Neural crest cell (in vitro differentiated cells): ENCODE data around the gene FBXO27. TPM values are rescaled to one million over a fixed set of nuclear protein-coding genes. Genes with fewer than 3 reads are reported as not detected.

Experiments used
- DNase-seq: peaks from one replicate; pipeline ENCODE4 v3.0.0; 2021; ENCODE audit warnings: low read depth, mixed read lengths, low spot score
- H3K27ac Mint-ChIP-seq: one replicate; pipeline ENCODE4 v1.8.0; 2021; ENCODE audit warnings: mild to moderate bottlenecking, mixed read lengths; ENCODE audit not compliant: unreplicated experiment
- H3K27me3 Mint-ChIP-seq: 2 replicates; pipeline ENCODE4 v1.8.0; 2021; ENCODE audit warnings: low read depth, mild to moderate bottlenecking, mixed read lengths
- H3K36me3 Mint-ChIP-seq: 2 replicates; pipeline ENCODE4 v1.8.0; 2021; ENCODE audit warnings: low read depth, mild to moderate bottlenecking, mixed read lengths
- H3K4me1 Mint-ChIP-seq: 2 replicates; pipeline ENCODE4 v1.8.0; 2021; ENCODE audit warnings: mixed read lengths
- H3K4me3 Mint-ChIP-seq: one replicate; pipeline ENCODE4 v1.8.0; 2021; ENCODE audit warnings: mild to moderate bottlenecking, mixed read lengths
- H3K9me3 Mint-ChIP-seq: 2 replicates; pipeline ENCODE4 v1.8.0; 2021; ENCODE audit warnings: mixed read lengths
- CTCF ChIP-seq: fragments of 200-600 bp; sonication (generic); conservative IDR thresholded peaks from 2 replicates; pipeline ENCODE4 v1.5.0; 2021; ENCODE audit warnings: antibody characterized with exemption, mild to moderate bottlenecking
- total RNA-seq: library from RNA; stranded (reverse); gene quantifications from 2 replicates; pipeline ENCODE4 v1.2.1, GENCODE V29; 2021

FBXO27 gene
- total RNA-seq, 1 donor from 2014 or later = 6.8 TPM

- Mint-ChIP-seq H3K9me3 (no peaks in the 10 kb centered on the region), H3K4me3 (peak overlapping the region; percentile 72), H3K27ac (no peak overlapping the region), H3K36me3 (peaks cover 3% of the 10 kb centered on the region), H3K27me3 (peaks cover 39% of the 10 kb centered on the region), H3K4me1 (no peaks in the 10 kb centered on the region)
- no peak for DNase-seq
- no peak for TF ChIP-seq CTCF
Observed at GRCh38 chr19:39030854-39031367, 1.4 kb downstream of the FBXO27 start.

GRCh38 chr19:39024875-39025641, 7.3 kb downstream of the FBXO27 start:
- Mint-ChIP-seq H3K9me3 (no peaks in the 10 kb centered on the region), H3K4me3 (no peak overlapping the region), H3K4me1 (no peaks in the 10 kb centered on the region), H3K36me3 (peaks cover 3% of the 10 kb centered on the region), H3K27me3 (peaks cover 5% of the 10 kb centered on the region), H3K27ac (no peak overlapping the region)
- DNase-seq = no peak
- no peak for TF ChIP-seq CTCF

- Mint-ChIP-seq H3K9me3 (no peaks in the 10 kb centered on the region), H3K4me3 (no peak overlapping the region), H3K4me1 (no peaks in the 10 kb centered on the region), H3K27me3 (peaks cover 9% of the 10 kb centered on the region), H3K27ac (no peak overlapping the region), H3K36me3 (no peaks in the 10 kb centered on the region)
- no peak for TF ChIP-seq CTCF
- no peak for DNase-seq
Observed at GRCh38 chr19:39021063-39021462, 11.3 kb downstream of the FBXO27 start.

- DNase-seq = no peak
- no peaks in the 10 kb centered on the region for H3K36me3 Mint-ChIP-seq
- no peaks in the 10 kb centered on the region for H3K4me1 Mint-ChIP-seq
- no peaks in the 10 kb centered on the region for H3K9me3 Mint-ChIP-seq
- peaks cover 13% of the 10 kb centered on the region for H3K27me3 Mint-ChIP-seq
- TF ChIP-seq CTCF = no peak
- H3K27ac Mint-ChIP-seq = no peak overlapping the region
- no peak overlapping the region for H3K4me3 Mint-ChIP-seq
Observed at GRCh38 chr19:39017646-39018045, 14.7 kb downstream of the FBXO27 start.

- Mint-ChIP-seq H3K4me3 (no peak overlapping the region), H3K27me3 (peaks cover 13% of the 10 kb centered on the region), H3K4me1 (no peaks in the 10 kb centered on the region), H3K36me3 (no peaks in the 10 kb centered on the region), H3K9me3 (no peaks in the 10 kb centered on the region), H3K27ac (no peak overlapping the region)
- TF ChIP-seq CTCF = no peak
- no peak for DNase-seq
Observed at GRCh38 chr19:39017026-39017425, 15.3 kb downstream of the FBXO27 start.
